ENCODE measurements around the gene FZR1. TPM values are rescaled to one million over a fixed set of nuclear protein-coding genes. Genes with fewer than 3 reads are reported as not detected.

FZR1 gene
- total RNA-seq, 1 donor from 2014 or later: 54.9 TPM

DNA sequence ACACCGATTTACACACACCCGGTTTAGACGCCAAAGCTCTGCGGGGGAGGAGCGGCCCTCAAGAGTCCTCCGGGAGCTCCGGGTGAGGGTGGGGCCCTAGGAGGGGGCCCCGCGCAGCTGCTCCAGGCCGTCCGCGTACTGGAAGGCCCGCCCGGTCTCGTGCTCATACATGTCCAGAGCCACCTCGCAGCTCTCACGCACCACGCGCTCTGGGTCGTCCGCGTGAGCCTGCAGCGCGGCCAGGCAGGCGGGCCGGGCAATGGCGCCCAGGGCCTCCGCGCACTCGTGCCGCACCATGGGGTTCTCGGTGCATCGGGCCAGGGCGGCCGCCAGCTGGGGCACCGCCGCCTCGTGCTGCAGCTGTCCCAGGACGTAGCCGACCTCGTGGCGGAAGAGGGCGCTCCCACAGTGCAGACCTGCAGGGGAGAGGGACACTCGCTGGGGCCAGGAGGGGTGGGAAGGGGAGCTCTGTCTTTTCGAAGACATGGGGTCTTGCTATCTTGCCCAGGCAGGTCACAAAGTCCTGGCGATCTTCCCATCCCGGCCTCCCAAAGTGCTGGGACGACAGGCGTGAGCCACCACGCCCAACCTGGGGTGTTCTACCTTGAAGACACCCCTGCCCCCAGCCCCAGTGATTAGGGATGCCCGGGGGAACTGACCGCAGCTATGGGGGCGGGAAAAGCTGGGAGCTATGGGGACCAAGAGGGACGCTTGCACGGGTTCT, 14.6 kb upstream of the FZR1 start:
- peaks cover 21% of the 10 kb centered on the region for H3K36me3 Mint-ChIP-seq
- no peak overlapping the region for H3K27ac Mint-ChIP-seq
- no peak for DNase-seq (ENCODE audit: low spot score in 2 of 2, unreplicated experiment in 2 of 2)
- H3K4me3 Mint-ChIP-seq: no peak overlapping the region
- no peaks in the 10 kb centered on the region for H3K27me3 Mint-ChIP-seq (ENCODE audit: low read depth)
- no peaks in the 10 kb centered on the region for H3K4me1 Mint-ChIP-seq
- TF ChIP-seq, protein P1, sequence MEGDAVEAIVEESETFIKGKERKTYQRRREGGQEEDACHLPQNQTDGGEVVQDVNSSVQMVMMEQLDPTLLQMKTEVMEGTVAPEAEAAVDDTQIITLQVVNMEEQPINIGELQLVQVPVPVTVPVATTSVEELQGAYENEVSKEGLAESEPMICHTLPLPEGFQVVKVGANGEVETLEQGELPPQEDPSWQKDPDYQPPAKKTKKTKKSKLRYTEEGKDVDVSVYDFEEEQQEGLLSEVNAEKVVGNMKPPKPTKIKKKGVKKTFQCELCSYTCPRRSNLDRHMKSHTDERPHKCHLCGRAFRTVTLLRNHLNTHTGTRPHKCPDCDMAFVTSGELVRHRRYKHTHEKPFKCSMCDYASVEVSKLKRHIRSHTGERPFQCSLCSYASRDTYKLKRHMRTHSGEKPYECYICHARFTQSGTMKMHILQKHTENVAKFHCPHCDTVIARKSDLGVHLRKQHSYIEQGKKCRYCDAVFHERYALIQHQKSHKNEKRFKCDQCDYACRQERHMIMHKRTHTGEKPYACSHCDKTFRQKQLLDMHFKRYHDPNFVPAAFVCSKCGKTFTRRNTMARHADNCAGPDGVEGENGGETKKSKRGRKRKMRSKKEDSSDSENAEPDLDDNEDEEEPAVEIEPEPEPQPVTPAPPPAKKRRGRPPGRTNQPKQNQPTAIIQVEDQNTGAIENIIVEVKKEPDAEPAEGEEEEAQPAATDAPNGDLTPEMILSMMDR (IDR thresholded peaks at IDR 0.05; ENCODE audit: unreplicated experiment): no peak
- H3K9me3 Mint-ChIP-seq: no peaks in the 10 kb centered on the region

DNA sequence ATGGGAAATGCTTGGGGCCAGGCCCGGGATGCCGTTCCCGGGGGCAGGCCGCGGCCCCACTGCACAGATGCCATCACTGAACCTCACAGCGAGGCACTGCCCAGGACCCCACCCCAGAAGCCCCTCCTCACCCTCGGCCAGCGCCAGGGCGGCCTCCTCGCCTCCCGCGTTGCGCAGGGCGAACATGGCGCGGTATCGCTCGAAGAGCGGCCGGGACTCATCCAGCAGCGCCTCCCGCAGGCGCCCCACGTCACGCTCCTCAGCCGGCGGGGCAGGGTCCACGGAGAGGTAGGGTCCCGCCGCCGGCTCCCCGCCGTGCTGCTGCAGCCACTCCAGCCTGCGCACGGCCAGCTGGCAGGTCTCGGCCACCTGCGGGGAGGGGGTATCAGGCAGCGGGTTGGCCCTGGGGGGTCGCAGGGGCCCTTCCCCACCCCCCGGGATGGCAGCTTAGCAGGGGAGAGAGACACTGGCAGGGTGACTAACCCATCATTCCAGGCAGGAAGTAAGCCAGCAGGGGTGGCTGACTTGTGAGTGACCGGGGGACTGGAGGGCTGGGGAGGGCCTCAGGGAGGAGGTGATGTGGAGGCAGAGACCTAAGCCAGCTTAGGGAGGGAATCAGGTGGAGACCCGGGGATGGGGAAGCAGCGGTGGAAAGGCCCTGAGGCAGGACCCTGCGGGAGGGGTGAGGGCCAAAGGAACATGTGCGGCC, 13.8 kb upstream of the FZR1 start:
- Mint-ChIP-seq H3K27me3 (ENCODE audit: low read depth) (no peaks in the 10 kb centered on the region), H3K9me3 (no peaks in the 10 kb centered on the region), H3K4me3 (no peak overlapping the region), H3K27ac (no peak overlapping the region), H3K4me1 (no peaks in the 10 kb centered on the region), H3K36me3 (peaks cover 22% of the 10 kb centered on the region)
- TF ChIP-seq, protein P1 (IDR thresholded peaks at IDR 0.05; ENCODE audit: unreplicated experiment): no peak
- no peak for DNase-seq (ENCODE audit: low spot score in 2 of 2, unreplicated experiment in 2 of 2)

DNA sequence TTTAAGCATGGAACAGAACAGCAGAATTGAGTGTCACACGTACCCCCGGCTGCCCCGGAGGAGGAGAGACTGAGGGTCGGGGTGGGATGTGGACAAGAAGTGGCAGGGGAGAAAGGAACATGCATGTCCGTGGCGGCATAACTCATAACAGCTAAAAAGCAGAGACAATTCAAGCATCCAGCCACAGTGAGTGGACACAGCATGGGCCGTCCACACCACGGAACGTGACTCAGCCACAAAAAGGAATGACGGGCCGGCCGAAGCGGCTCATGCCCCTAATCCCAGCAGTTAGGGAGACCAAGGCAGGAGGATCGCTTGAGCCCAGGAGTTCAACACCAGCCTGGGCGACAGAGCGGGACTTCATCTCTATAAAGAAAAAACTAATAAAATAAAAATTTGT, 13.2 kb upstream of the FZR1 start:
- H3K9me3 Mint-ChIP-seq: peaks cover 2% of the 10 kb centered on the region
- no peaks in the 10 kb centered on the region for H3K4me1 Mint-ChIP-seq
- H3K4me3 Mint-ChIP-seq: no peak overlapping the region
- H3K27me3 Mint-ChIP-seq (ENCODE audit: low read depth): no peaks in the 10 kb centered on the region
- DNase-seq (ENCODE audit: low spot score in 2 of 2, unreplicated experiment in 2 of 2): no peak
- peaks cover 25% of the 10 kb centered on the region for H3K36me3 Mint-ChIP-seq
- TF ChIP-seq, protein P1 (IDR thresholded peaks at IDR 0.05; ENCODE audit: unreplicated experiment): no peak
- no peak overlapping the region for H3K27ac Mint-ChIP-seq

DNA sequence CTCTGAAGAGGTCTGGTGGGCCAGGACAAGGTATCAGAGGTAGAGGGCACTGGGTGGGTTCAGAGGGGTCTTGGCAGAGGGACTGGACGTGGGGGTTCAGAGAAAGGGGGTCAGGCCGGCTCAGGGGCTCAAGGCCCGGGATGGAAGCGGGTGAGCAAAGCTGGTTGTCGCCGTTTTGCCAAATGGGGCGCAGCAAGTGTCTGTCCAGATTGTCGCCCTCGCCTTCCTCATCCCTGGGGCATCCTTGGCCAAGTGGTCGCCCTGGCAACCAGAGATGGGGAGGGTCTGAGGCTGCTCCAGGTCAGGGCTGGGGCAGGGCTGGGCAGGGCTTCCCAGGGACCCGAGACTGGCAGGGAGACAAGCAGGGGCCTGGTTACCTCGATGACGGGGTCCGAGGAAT, 12.5 kb upstream of the FZR1 start:
- Mint-ChIP-seq H3K9me3 (peaks cover 4% of the 10 kb centered on the region), H3K27ac (peak overlapping the region; percentile 50)

DNA sequence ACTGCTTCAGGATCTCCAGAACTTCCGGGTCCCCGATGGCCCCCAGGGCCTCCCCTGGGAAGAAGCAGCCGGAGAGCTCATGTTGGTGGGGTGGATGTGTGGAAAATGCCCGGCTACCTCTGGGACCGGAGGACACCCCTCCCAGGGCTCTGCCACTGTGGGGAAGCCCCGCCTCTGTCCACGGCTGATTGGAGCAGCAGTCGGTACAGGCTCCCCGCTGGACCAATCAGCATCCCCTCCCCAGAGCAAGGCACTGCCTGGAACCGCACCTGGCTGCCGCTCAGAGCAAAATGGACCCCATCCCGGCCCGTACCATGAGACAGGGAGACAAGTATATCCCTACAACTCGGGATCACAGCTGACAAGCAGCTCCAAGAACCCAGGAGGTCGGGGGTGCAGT, 12.1 kb upstream of the FZR1 start:
- DNase-seq (ENCODE audit: low spot score in 2 of 2, unreplicated experiment in 2 of 2): peak in 1 of 2 experiments; percentile 53
- Mint-ChIP-seq H3K27me3 (ENCODE audit: low read depth) (no peaks in the 10 kb centered on the region), H3K4me3 (no peak overlapping the region), H3K27ac (peak overlapping the region; percentile 30), H3K36me3 (peaks cover 25% of the 10 kb centered on the region), H3K4me1 (peaks cover under 1% of the 10 kb centered on the region), H3K9me3 (peaks cover 4% of the 10 kb centered on the region)
- TF ChIP-seq, protein P1 (IDR thresholded peaks at IDR 0.05; ENCODE audit: unreplicated experiment): no peak

More for the DNA sequence above, 12.5 kb upstream of the FZR1 start:
- Mint-ChIP-seq H3K4me1 (no peaks in the 10 kb centered on the region), H3K27me3 (ENCODE audit: low read depth) (no peaks in the 10 kb centered on the region), H3K4me3 (no peak overlapping the region), H3K36me3 (peaks cover 24% of the 10 kb centered on the region)
- DNase-seq (ENCODE audit: low spot score in 2 of 2, unreplicated experiment in 2 of 2): no peak
- TF ChIP-seq, protein P1 (IDR thresholded peaks at IDR 0.05; ENCODE audit: unreplicated experiment): no peak
